Myocyte (in vitro differentiated cells): Measurements from ENCODE around the gene OSTN. TPM values are rescaled to one million over a fixed set of nuclear protein-coding genes. Genes with fewer than 3 reads are reported as not detected.

ENCODE experiments used
- DNase-seq: peaks from one replicate; pipeline ENCODE4 v3.0.0-alpha.2; 2012; ENCODE audit warnings: low read depth
- total RNA-seq: library from RNA; depleted of rRNA; stranded (reverse); fragments of >200 nt; gene quantifications from 2 replicates; pipeline ENCODE4 v1.2.3, GENCODE V29; 2014

The OSTN gene
- total RNA-seq, 1 donor from 2014 or later, result 0.72 TPM

DNA sequence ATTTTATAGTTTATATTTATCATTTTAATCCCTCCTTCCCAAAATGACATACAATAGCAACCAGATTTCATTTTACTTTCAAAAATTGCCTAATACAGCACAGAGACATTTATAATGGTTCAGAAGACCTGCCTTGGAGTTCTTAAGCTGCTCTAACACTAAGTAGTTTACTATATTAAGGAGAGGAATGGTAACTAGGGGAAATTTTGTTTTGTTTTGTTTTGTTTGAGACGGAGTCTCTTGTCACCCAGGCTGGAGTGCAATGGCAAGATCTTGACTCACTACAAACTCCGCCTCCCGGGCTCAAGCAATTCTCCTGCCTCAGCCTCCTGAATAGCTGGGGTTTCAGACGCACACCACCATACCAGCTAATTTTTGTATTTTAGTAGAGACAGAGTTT, 107.4 kb downstream of the OSTN start:
- DNase-seq, result no peak

DNA sequence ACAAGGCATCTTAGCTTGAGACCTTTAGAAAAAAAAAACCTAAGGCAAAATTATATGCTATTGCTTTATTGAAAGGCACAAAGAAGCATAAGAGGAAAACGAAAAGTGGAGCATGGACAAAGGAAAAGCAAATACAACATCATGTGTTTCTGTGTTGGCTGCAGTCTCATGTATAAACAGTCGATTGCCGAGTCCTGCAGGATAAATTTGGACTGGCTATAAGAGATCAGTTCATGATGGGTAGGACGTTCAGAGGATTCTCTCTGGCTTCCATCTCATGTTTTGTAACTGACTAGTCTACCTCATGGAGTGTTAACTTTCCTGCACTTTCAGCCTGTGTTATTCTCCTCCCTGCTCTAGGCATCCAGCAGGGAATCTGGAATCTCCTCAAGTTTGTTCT, 108.3 kb downstream of the OSTN start:
- DNase-seq, result no peak

DNA sequence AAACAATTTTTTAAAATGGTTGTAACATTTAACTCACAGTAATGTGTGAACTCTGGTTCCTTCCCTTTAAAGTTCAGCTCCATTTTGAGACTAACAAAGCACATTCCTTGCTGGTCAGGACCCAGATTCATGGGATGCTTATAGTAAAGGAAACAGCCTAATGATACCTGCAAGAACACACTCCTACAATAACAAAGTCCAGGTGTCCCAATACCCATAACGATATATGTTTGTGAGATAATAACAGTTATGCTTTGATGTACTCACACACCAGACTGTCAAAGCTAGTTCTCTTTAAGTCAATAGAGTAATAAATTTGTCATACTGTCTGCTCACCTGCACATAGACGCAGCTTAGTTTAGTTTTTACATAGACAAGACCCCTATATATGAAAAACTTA, 114.3 kb downstream of the OSTN start:
- no peak for DNase-seq

- no peak for DNase-seq
Measured at GRCh38 chr3:191314109-191314728, 115.2 kb downstream of the OSTN start.

Other genes starting within 250 kb of the OSTN start
- gene CCDC50, start 130.2 kb downstream of the OSTN start, total RNA-seq, result 51.0 and 67.0 TPM in 2 replicates
- gene UTS2B, start 131.3 kb downstream of the OSTN start, total RNA-seq, result 0.16 and 0.36 TPM in 2 replicates